Thoracic aorta (tissue), 2 donors: ENCODE measurements around the gene ANKRD24. TPM values are rescaled to one million over a fixed set of nuclear protein-coding genes. Genes with fewer than 3 reads are reported as not detected.
A peak's percentile ranks its signal among the peaks of the same experiment; 100 is the strongest.
"Not testable (repeated sequence)": the region's sequence is repeated elsewhere in the genome, so short reads cannot be mapped to it uniquely, and the experiment has no call there.

Source experiments
- ATAC-seq: fragments of 150-250 bp; one replicate; pipeline ENCODE4 v1.8.0; 2017; ENCODE audit warnings: low read depth; ENCODE audit not compliant: insufficient number of reproducible peaks, low FRiP score
- DNase-seq: peaks from one replicate; pipeline ENCODE4 v3.0.0-alpha.2; 2020; ENCODE audit warnings: low spot score
- H3K27ac ChIP-seq, 2 donors: fragments of 200-600 bp; sonication (generic); 1 replicate in 1 of 2; 2 replicates in 1 of 2; pipeline ENCODE4 v1.5.1; 2016; ENCODE audit warnings: mild to moderate bottlenecking in 2 of 2, moderate library complexity in 2 of 2
- H3K27me3 ChIP-seq: fragments of 200-600 bp; sonication (generic); replicated peaks from 2 replicates; pipeline ENCODE4 v1.6.0; 2016; ENCODE audit warnings: mild to moderate bottlenecking; ENCODE audit not compliant: insufficient read depth
- H3K36me3 ChIP-seq: fragments of 200-600 bp; sonication (generic); one replicate; pipeline ENCODE4 v1.5.1; 2016
- H3K4me1 ChIP-seq, 2 donors: fragments of 200-600 bp; sonication (generic); 1 replicate in 1 of 2; 2 replicates in 1 of 2; pipeline versions ENCODE4 v1.5.1 to v1.6.0; 2016; ENCODE audit warnings: low read depth in 2 of 2, mild to moderate bottlenecking in 1 of 2; ENCODE audit not compliant: control insufficient read depth in 1 of 2
- H3K4me3 ChIP-seq: fragments of 200-600 bp; sonication (generic); 2 replicates; pipeline ENCODE4 v1.5.1; 2016; ENCODE audit warnings: mild to moderate bottlenecking
- H3K9me3 ChIP-seq: fragments of 200-600 bp; sonication (generic); 2 replicates; pipeline ENCODE4 v1.5.1; 2016
- total RNA-seq, 2 donors: library from RNA; depleted of rRNA; stranded (reverse); fragments of >200 nt; gene quantifications; one replicate each; pipeline versions ENCODE4 v1.1.0 to v1.2.3, GENCODE V29; 2016
- TF ChIP-seq, protein P1 (sequence below): fragments of 200-600 bp; sonication (generic); IDR thresholded peaks from one replicate; pipeline ENCODE4 v1.5.1; 2019; ENCODE audit warnings: antibody characterized with exemption

The ANKRD24 gene
- 1 to 10 TPM in 1 of 2 donors, under 1 TPM in 1; 0.28 to 1.1 TPM for total RNA-seq

DNA sequence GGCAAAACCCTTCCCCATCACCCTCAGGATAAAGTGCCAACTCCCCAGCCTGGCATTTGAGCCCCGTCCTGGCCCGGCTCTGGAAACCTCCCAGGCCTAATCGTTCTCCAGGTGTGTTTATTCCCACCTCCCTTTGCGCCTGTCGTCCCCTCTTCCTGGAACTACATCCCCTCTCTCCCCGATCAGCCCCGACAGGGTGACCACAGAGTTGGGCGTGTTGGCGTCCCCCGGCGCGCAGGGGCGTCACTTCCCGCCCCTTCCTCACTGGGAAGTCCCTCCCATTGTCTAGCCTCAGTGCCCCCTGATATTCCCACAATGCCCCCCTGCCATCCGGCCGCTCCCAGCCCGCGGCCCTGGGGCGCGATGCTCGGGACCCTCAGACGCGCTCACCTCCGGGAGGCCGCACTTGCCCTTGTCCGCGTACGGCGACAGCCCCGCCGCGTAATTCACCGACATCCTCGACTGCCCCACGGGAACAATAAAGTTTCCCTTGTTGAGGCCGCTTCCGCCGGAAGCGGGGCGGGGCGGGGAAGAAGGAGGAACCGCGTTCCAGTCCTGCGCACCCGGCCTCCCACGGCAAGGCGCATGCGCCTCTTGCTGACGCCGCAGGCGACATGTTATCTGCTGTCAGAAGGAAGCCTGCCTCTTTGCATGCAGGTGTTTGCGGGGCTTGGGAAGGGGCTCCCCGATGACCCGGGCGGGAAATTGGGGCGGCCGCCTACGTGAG is at the start of gene ANKRD24, which contains the start of gene SIRT6:
Gene ANKRD24 (plus strand): TSS at position 606 of the 727 bp plus-strand sequence. CDS start 3,737 bp downstream, outside the sequence.
Gene SIRT6 (minus strand): TSS at position 480 of the 727 bp plus-strand sequence. CDS start 24 bp downstream, at position 456.
- Histone ChIP-seq H3K4me1 (peaks cover 8 to 17% of the 10 kb centered on the region in 2 donors), H3K4me3 (peak within 1 kb of the TSS; percentile 92), H3K9me3 (no peaks in the 10 kb centered on the region), H3K36me3 (peaks cover 7% of the 10 kb centered on the region), H3K27me3 (no peaks in the 10 kb centered on the region), H3K27ac (peak within 1 kb of the TSS; percentile 63 to 74)
- DNase-seq (peak; percentile 70), ATAC-seq (peak; percentile 75)
- TF ChIP-seq, protein P1, sequence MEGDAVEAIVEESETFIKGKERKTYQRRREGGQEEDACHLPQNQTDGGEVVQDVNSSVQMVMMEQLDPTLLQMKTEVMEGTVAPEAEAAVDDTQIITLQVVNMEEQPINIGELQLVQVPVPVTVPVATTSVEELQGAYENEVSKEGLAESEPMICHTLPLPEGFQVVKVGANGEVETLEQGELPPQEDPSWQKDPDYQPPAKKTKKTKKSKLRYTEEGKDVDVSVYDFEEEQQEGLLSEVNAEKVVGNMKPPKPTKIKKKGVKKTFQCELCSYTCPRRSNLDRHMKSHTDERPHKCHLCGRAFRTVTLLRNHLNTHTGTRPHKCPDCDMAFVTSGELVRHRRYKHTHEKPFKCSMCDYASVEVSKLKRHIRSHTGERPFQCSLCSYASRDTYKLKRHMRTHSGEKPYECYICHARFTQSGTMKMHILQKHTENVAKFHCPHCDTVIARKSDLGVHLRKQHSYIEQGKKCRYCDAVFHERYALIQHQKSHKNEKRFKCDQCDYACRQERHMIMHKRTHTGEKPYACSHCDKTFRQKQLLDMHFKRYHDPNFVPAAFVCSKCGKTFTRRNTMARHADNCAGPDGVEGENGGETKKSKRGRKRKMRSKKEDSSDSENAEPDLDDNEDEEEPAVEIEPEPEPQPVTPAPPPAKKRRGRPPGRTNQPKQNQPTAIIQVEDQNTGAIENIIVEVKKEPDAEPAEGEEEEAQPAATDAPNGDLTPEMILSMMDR = no peak

DNA sequence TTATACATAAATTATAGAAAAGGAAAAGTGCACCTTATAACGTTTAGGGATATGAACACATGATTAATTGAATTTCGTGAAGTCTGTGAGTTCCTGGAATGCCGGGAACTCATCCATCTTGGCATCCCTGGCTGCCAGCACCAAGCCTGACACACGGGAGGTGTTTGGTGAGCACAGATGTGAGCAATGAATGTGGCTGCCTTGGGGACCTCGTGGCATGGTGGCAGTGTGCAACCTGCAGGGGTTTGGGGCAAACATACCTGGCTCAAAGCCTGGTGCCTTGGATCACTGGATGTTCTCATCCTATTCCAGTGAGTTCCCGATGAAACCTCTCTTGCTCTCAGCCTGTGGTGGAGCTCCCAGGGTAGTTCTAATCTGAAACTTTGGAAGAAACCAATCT is 48.1 kb upstream of the ANKRD24 start:
- Histone ChIP-seq H3K4me3 (no peak overlapping the region), H3K27ac (no peak overlapping the region), H3K9me3 (no peaks in the 10 kb centered on the region), H3K36me3 (no peaks in the 10 kb centered on the region), H3K4me1 (no peaks in the 10 kb centered on the region), H3K27me3 (no peaks in the 10 kb centered on the region)
- TF ChIP-seq, protein P1 = no peak
- DNase-seq (no peak), ATAC-seq (no peak)

DNA sequence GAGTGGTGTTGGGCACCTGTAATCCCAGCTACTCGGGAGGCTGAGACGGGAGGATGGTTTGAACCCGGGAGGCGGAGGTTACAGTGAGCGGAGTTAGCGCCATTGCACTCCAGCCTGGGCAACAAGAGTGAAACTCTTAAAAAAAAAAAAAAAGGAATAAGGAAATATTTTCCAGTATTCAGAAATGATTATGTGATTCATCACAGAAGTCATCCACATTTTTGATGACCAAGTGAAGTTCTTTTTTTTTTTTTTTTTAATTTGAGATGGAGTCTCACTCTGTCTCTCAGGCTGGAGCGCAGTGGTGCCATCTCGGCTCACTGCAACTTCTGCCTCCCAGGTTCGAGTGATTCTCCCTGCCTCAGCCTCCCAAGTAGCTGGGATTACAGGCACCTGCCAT is 47.1 kb upstream of the ANKRD24 start:
- H3K9me3 ChIP-seq, H3K27me3 ChIP-seq, H3K27ac ChIP-seq, H3K4me1 ChIP-seq, DNase-seq, ATAC-seq, H3K36me3 ChIP-seq, H3K4me3 ChIP-seq: not testable (repeated sequence)

DNA sequence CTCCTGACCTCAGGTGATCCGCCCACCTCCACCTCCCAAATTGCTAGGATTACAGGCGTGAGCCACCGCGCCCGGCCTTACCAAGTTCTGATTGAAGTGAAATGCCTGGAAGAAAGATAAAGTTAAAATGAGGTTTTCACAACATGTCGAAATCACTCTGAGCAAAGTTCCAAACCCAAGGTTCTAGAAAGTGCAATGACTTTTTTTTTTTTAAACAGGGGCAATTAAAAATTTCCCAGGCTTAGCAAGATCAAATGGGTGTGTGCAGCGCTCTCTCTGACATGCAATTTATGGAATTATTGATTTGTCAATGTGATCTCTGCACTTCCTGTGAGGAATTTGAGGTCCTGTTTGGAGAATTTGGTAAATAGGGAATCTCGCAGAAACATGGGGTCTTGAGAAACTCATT is 45.8 kb upstream of the ANKRD24 start:
- Histone ChIP-seq H3K4me1 (peaks cover 0 to 9% of the 10 kb centered on the region in 2 donors), H3K4me3 (no peak overlapping the region), H3K36me3 (no peaks in the 10 kb centered on the region), H3K27me3 (no peaks in the 10 kb centered on the region), H3K9me3 (no peaks in the 10 kb centered on the region), H3K27ac (no peak overlapping the region)
- TF ChIP-seq, protein P1 = no peak
- no peak for ATAC-seq
- DNase-seq = no peak

DNA sequence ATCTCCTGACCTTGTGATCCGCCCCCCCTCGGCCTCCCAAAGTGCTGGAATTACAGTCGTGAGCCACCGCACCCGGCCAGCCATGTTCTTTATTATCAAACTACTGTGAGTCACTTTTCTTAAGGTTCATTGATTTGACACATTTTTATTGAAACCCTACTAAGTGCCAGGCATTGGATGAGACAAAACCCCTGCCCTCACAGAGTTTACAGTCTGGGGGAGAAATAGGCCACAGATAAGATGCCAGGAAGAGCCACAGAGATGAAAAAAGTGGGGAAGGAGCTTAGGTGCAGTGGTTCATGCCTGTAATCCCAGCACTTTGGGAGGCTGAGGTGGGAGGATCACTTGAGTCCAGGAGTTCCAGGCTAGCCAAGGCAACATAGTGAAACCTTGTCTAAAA is 44.0 kb upstream of the ANKRD24 start:
- no peak overlapping the region for H3K27ac ChIP-seq
- DNase-seq = no peak
- H3K36me3 ChIP-seq = no peaks in the 10 kb centered on the region
- no peaks in the 10 kb centered on the region for H3K27me3 ChIP-seq
- no peak overlapping the region for H3K4me3 ChIP-seq
- TF ChIP-seq, protein P1 = no peak
- H3K9me3 ChIP-seq = no peaks in the 10 kb centered on the region
- ATAC-seq = no peak
- H3K4me1 ChIP-seq = peaks cover 0 to 9% of the 10 kb centered on the region in 2 donors
